Peyer's patch (tissue), 4 donors: ENCODE results near the gene CGNL1. TPM values are rescaled to one million over a fixed set of nuclear protein-coding genes. Genes with fewer than 3 reads are reported as not detected.

Experiments
- DNase-seq, 3 donors: peaks; one replicate each; pipeline ENCODE4 v3.0.0-alpha.2; 2017 to 2019
- H3K27ac ChIP-seq, 4 donors: fragments of 200-600 bp; sonication (generic); one replicate each; pipeline ENCODE4 v1.5.1; 2016 to 2019
- H3K27me3 ChIP-seq, 2 donors: fragments of 200-600 bp; sonication (generic); one replicate each; pipeline ENCODE4 v1.5.1; 2019
- H3K36me3 ChIP-seq, 3 donors: fragments of 200-600 bp; sonication (generic); one replicate each; pipeline ENCODE4 v1.5.1; 2016 to 2019
- H3K4me1 ChIP-seq, 4 donors: fragments of 200-600 bp; sonication (generic); one replicate each; pipeline ENCODE4 v1.5.1; 2016 to 2019
- H3K4me3 ChIP-seq, 4 donors: fragments of 200-600 bp; sonication (generic); 1 replicate in 3 of 4; 2 replicates in 1 of 4; pipeline ENCODE4 v1.5.1; 2016 to 2019; ENCODE audit warnings: mild to moderate bottlenecking in 1 of 4
- H3K9me3 ChIP-seq, 4 donors: fragments of 200-600 bp; sonication (generic); one replicate each; pipeline ENCODE4 v1.5.1; 2016 to 2019; ENCODE audit warnings: mild to moderate bottlenecking in 1 of 4
- POLR2A ChIP-seq, 2 donors: fragments of 450-650 bp; IDR thresholded peaks; one replicate each; pipeline ENCODE4 v1.5.1; 2017; ENCODE audit warnings: antibody characterized with exemption in 2 of 2, mild to moderate bottlenecking in 2 of 2, moderate library complexity in 2 of 2
- total RNA-seq, 4 donors: library from RNA; depleted of rRNA; stranded (reverse); fragments of >200 nt; gene quantifications; one replicate each; pipeline ENCODE4 v1.1.0, GENCODE V29; 2016
- TF ChIP-seq, protein P1 (sequence below), 6 experiments: fragments of 450-650 bp in 4 of 6; fragments of 200-600 bp in 2 of 6; sonication (generic) in 1 of 6; IDR thresholded peaks; one replicate each; pipeline ENCODE4 v1.5.1; 2017 to 2019; ENCODE audit warnings: antibody characterized with exemption in 6 of 6, mild to moderate bottlenecking in 3 of 6, moderate library complexity in 1 of 6

Gene CGNL1
- total RNA-seq, 4 donors from 2014 or later = 1.2 to 9.9 (median 2.1) TPM

DNA sequence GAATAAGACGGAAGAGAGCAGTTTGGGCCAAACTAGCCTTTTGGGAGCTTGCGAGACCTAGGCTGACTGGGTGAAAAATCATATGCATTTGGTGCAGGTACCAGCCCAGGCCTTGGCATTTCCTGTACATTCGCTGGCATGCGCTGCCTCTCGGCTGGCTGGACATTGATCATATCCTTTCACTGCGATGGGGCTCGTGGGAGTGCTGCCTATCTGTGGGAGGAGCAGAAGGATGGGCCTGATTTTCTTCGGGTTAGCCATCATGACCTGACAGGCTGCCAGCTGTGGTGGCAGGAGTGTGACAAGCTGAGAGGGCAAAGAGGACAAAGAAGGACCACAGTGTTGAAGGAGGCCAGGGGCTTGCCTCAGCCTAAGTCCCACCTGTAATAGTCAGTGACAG lies 14.3 kb downstream of the CGNL1 start:
- H3K4me1 ChIP-seq = no peaks in the 10 kb centered on the region
- no peaks in the 10 kb centered on the region for H3K36me3 ChIP-seq
- H3K27me3 ChIP-seq = no peaks in the 10 kb centered on the region
- no peak overlapping the region for H3K27ac ChIP-seq
- no peak for DNase-seq
- TF ChIP-seq, protein P1, sequence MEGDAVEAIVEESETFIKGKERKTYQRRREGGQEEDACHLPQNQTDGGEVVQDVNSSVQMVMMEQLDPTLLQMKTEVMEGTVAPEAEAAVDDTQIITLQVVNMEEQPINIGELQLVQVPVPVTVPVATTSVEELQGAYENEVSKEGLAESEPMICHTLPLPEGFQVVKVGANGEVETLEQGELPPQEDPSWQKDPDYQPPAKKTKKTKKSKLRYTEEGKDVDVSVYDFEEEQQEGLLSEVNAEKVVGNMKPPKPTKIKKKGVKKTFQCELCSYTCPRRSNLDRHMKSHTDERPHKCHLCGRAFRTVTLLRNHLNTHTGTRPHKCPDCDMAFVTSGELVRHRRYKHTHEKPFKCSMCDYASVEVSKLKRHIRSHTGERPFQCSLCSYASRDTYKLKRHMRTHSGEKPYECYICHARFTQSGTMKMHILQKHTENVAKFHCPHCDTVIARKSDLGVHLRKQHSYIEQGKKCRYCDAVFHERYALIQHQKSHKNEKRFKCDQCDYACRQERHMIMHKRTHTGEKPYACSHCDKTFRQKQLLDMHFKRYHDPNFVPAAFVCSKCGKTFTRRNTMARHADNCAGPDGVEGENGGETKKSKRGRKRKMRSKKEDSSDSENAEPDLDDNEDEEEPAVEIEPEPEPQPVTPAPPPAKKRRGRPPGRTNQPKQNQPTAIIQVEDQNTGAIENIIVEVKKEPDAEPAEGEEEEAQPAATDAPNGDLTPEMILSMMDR (IDR thresholded peaks at IDR 0.05) = no peak
- TF ChIP-seq POLR2A (IDR thresholded peaks at IDR 0.05) = no peak
- H3K4me3 ChIP-seq = no peak overlapping the region
- H3K9me3 ChIP-seq = no peaks in the 10 kb centered on the region

DNA sequence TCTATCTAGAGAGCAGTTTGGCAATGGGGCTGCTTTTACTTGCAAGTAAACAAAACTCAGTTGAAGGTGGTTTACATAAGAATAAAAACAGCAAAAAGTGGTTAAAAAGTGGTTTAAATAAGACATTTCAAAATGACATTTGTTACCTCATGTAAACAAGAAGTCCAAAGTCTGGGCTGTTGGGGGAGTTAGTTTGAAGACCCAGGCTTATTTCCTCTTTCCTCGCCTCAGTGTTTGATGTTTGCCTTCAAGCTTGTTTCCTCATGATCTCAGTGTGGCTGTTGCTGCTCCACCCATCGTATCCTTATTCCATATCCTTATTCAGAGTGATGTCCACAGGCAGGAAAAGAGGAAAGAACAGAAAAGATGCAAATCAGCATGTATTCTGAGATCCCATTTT lies 15.2 kb downstream of the CGNL1 start:
- H3K27ac ChIP-seq = no peak overlapping the region
- TF ChIP-seq POLR2A (IDR thresholded peaks at IDR 0.05) = no peak
- TF ChIP-seq, protein P1 (IDR thresholded peaks at IDR 0.05) = no peak
- H3K9me3 ChIP-seq = no peaks in the 10 kb centered on the region
- H3K4me1 ChIP-seq = no peaks in the 10 kb centered on the region
- no peak overlapping the region for H3K4me3 ChIP-seq
- H3K27me3 ChIP-seq = no peaks in the 10 kb centered on the region
- DNase-seq = no peak
- no peaks in the 10 kb centered on the region for H3K36me3 ChIP-seq

DNA sequence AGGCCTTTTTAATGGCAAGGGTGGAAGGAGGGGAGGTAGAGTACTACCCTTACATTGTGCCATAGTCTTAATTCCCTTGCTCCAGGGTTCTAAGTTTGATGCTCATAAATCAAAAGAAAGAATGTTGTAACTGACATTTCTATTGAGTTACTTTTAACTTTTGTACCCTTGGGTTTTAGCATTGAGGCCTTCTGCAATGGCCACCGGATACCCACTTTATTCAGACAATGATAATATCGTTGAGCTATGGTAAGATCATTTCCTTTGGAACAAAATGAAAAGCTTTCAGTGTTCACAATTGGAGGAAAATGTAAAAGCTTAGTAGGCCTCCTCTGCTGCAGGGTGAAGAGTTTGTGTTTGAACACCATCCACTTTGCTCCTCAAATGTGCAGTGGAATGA lies 16.8 kb downstream of the CGNL1 start:
- Histone ChIP-seq H3K4me3 (no peak overlapping the region), H3K36me3 (no peaks in the 10 kb centered on the region), H3K4me1 (no peaks in the 10 kb centered on the region), H3K27ac (no peak overlapping the region), H3K27me3 (no peaks in the 10 kb centered on the region), H3K9me3 (no peaks in the 10 kb centered on the region)
- no peak for TF ChIP-seq POLR2A (IDR thresholded peaks at IDR 0.05)
- TF ChIP-seq, protein P1 (IDR thresholded peaks at IDR 0.05) = no peak
- no peak for DNase-seq

DNA sequence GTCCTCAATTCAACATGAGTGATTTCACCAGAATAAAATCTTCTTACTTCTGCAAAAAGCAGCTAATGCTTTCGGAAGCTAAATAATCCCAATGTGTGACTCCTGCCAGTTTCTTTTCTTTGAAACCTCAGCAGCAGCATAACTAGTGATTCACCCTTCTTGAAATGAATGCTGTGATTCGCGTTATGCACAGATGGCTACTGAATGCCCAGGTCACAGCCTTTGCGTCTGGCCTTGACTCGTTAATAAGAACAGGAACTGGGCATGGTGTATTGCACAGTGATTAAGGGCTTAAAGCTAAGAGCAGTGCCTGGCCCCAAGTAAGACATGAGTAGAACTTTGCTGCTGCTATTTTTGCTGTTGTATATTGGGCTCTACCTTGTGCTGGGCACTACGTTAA lies 19.0 kb downstream of the CGNL1 start:
- Histone ChIP-seq H3K27ac (no peak overlapping the region), H3K4me1 (no peaks in the 10 kb centered on the region), H3K4me3 (no peak overlapping the region), H3K27me3 (no peaks in the 10 kb centered on the region), H3K9me3 (no peaks in the 10 kb centered on the region), H3K36me3 (no peaks in the 10 kb centered on the region)
- TF ChIP-seq, protein P1 (IDR thresholded peaks at IDR 0.05) = no peak
- no peak for TF ChIP-seq POLR2A (IDR thresholded peaks at IDR 0.05)
- no peak for DNase-seq

DNA sequence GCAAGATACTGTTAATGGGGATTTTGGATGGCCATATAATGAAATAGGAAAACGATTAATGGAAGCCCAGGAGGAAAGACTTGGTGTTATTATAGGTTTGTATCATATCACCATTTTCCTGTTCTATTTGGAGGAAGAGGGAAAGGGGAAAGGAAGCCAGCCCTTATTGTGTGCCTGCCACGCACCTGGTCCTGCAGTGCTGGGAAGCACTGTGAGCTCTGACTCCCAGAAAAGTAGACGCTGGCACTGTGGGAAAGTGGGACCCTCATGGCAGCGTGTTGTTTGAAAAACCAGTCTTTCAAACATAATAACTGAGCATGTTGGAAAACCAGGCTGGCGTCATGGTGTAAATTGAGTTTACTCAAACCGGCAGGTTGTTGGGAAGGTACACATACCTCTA lies 22.0 kb downstream of the CGNL1 start:
- no peaks in the 10 kb centered on the region for H3K9me3 ChIP-seq
- H3K27ac ChIP-seq = no peak overlapping the region
- TF ChIP-seq POLR2A (IDR thresholded peaks at IDR 0.05) = no peak
- TF ChIP-seq, protein P1 (IDR thresholded peaks at IDR 0.05) = no peak
- no peak overlapping the region for H3K4me3 ChIP-seq
- H3K27me3 ChIP-seq = no peaks in the 10 kb centered on the region
- no peaks in the 10 kb centered on the region for H3K4me1 ChIP-seq
- no peaks in the 10 kb centered on the region for H3K36me3 ChIP-seq
- no peak for DNase-seq

DNA sequence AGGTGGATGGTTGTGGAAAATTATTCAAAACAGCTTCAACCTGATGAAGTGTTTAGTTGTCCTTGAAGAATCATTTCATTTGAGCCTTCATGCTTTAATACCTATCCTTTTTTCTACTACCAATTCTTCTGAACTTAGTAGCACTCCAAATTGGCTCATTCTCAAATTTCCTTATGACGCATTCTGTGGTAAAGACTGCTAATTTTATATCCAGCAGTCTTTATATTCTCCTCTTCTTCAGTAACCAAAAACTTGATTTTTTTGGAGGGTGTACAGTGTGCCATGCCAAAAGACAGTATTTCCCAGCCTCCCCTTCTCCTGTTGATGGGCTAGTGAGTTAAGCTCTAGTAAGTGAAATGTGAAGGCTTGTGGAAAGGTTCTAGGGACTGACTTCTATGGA lies 25.2 kb downstream of the CGNL1 start:
- Histone ChIP-seq H3K9me3 (no peaks in the 10 kb centered on the region), H3K36me3 (no peaks in the 10 kb centered on the region), H3K27ac (no peak overlapping the region), H3K4me3 (no peak overlapping the region), H3K4me1 (no peaks in the 10 kb centered on the region), H3K27me3 (no peaks in the 10 kb centered on the region)
- TF ChIP-seq, protein P1 (IDR thresholded peaks at IDR 0.05) = no peak
- TF ChIP-seq POLR2A (IDR thresholded peaks at IDR 0.05) = no peak
- DNase-seq = no peak
